HCT116 (cell line): ENCODE data around the gene HPS1. TPM values are rescaled to one million over a fixed set of nuclear protein-coding genes. Genes with fewer than 3 reads are reported as not detected.

ENCODE experiments used
- ATAC-seq: fragments of 200-7000 bp; cut with Tn5 transposase; 2 replicates; pipeline ENCODE4 v1.9.1; 2020; ENCODE audit warnings: mild to moderate bottlenecking, moderate library complexity
- BruUV-seq: library from RNA; stranded (reverse); fragments of 400-500 nt; replicated peaks from 2 replicates; lab custom pipeline; 2021; lab: Mats Ljungman, UMichigan
- CTCF ChIA-PET: fragments of 300-600 bp; sonication (Branson Sonifier 250); formaldehyde crosslinking; loops from one replicate; lab custom pipeline; 2021; ENCODE audit warnings: antibody characterized with exemption; lab: Charles Lee
- POLR2A ChIA-PET: fragments of 300-600, 350-600 bp; sonication (Branson Sonifier 250); formaldehyde crosslinking; loops from one replicate; lab custom pipeline; 2021; ENCODE audit warnings: antibody characterized with exemption; lab: Charles Lee
- RAD21 ChIA-PET, 2 experiments: fragments of 300-600 bp; sonication (Branson Sonifier 250); formaldehyde crosslinking; loops; one replicate each; lab custom pipeline; 2023; ENCODE audit warnings: low total read pairs in 2 of 2; ENCODE audit not compliant: uncharacterized antibody in 2 of 2, unreplicated experiment in 2 of 2, low non-redundant PET in 1 of 2; lab: Charles Lee
- DNase-seq: peaks from one replicate; pipeline ENCODE4 v3.0.0-alpha.2; 2010; ENCODE audit warnings: low read depth, low spot score
- H2AFZ ChIP-seq: fragments of 200-600 bp; shearing (Covaris generic), sonication (generic); 2 replicates; pipeline ENCODE4 v1.6.1; 2017; ENCODE audit warnings: low read depth, mixed run types, mixed read lengths, antibody characterized with exemption, low read length; ENCODE audit not compliant: poor library complexity, severe bottlenecking
- H3K27ac ChIP-seq: 2 replicates; pipeline ENCODE4 v1.5.1; 2012; ENCODE audit warnings: low read depth, low read length
- H3K27me3 ChIP-seq: fragments of 200-600 bp; sonication (generic); 2 replicates; pipeline ENCODE4 v1.6.1; 2016; ENCODE audit warnings: mixed run types, low read length, mixed read lengths; ENCODE audit not compliant: insufficient read depth
- H3K36me3 ChIP-seq, 2 experiments: fragments of 200-500 bp in 1 of 2; fragments of 200-600 bp in 1 of 2; sonication (Bioruptor generic) in 1 of 2; sonication (generic) in 1 of 2; 2 replicates each; pipeline versions ENCODE4 v1.5.1 to v1.6.1; 2014 to 2016; ENCODE audit warnings: low read length in 2 of 2, inconsistent platforms in 1 of 2, mixed read lengths in 1 of 2, mixed run types in 1 of 2; ENCODE audit not compliant: insufficient read depth in 2 of 2, control insufficient read depth in 1 of 2
- H3K4me1 ChIP-seq, 2 experiments: fragments of 200-600 bp in 1 of 2; sonication (generic) in 1 of 2; 2 replicates each; pipeline versions ENCODE4 v1.5.1 to v1.6.1; 2012 to 2017; ENCODE audit warnings: low read length in 2 of 2, inconsistent platforms in 1 of 2, mild to moderate bottlenecking in 1 of 2, mixed read lengths in 1 of 2, mixed run types in 1 of 2, moderate library complexity in 1 of 2; ENCODE audit not compliant: insufficient read depth in 2 of 2, control insufficient read depth in 1 of 2
- H3K4me2 ChIP-seq: fragments of 200-600 bp; sonication (generic); 2 replicates; pipeline ENCODE4 v1.6.1; 2017; ENCODE audit warnings: mixed run types, low read length, mixed read lengths
- H3K4me3 ChIP-seq, 2 experiments: fragments of 200-600 bp in 1 of 2; sonication (generic) in 1 of 2; replicated peaks in 1 of 2; 2 replicates each; pipeline ENCODE4 v1.5.1; 2011 to 2016; ENCODE audit warnings: low read length in 2 of 2, control low read depth in 1 of 2, low read depth in 1 of 2, mild to moderate bottlenecking in 1 of 2, mixed read lengths in 1 of 2, mixed run types in 1 of 2
- H3K79me2 ChIP-seq: fragments of 200-600 bp; sonication (generic); 2 replicates; pipeline ENCODE4 v1.6.1; 2017; ENCODE audit warnings: mild to moderate bottlenecking, mixed run types, low read length, moderate library complexity, mixed read lengths; ENCODE audit not compliant: insufficient read depth
- H3K9ac ChIP-seq: fragments of 200-600 bp; sonication (generic); 2 replicates; pipeline ENCODE4 v1.6.1; 2016; ENCODE audit warnings: low read length, mixed read lengths
- H3K9me2 ChIP-seq: fragments of 200-600 bp; sonication (generic), shearing (Covaris generic); 2 replicates; pipeline ENCODE4 v1.6.1; 2017; ENCODE audit warnings: mixed run types, mild to moderate bottlenecking, moderate library complexity; ENCODE audit not compliant: insufficient read depth
- H3K9me3 ChIP-seq, 2 experiments: fragments of 200-500 bp in 1 of 2; fragments of 200-600 bp in 1 of 2; sonication (Bioruptor generic) in 1 of 2; sonication (generic) in 1 of 2; 2 replicates each; pipeline ENCODE4 v1.6.1; 2014 to 2017; ENCODE audit warnings: low read length in 2 of 2, mixed read lengths in 2 of 2, inconsistent platforms in 1 of 2, low read depth in 1 of 2, mild to moderate bottlenecking in 1 of 2, mixed run types in 1 of 2, moderate library complexity in 1 of 2; ENCODE audit not compliant: control insufficient read depth in 1 of 2, insufficient read depth in 1 of 2
- H4K20me1 ChIP-seq: fragments of 200-600 bp; sonication (generic), shearing (Covaris generic); 2 replicates; pipeline ENCODE4 v1.6.1; 2017; ENCODE audit warnings: mixed run types, mild to moderate bottlenecking, moderate library complexity; ENCODE audit not compliant: insufficient read depth
- CEBPB ChIP-seq: IDR thresholded peaks from 2 replicates; pipeline ENCODE4 v1.6.1; 2012; ENCODE audit warnings: low read depth
- EGR1 ChIP-seq: IDR thresholded peaks from 2 replicates; pipeline ENCODE4 v1.6.1; 2012; ENCODE audit warnings: low read depth
- ELF1 ChIP-seq: IDR thresholded peaks from 2 replicates; pipeline ENCODE4 v1.6.1; 2012; ENCODE audit warnings: low read depth, borderline replicate concordance
- EZH2 ChIP-seq: fragments of 200-600 bp; sonication (generic); IDR thresholded peaks from 2 replicates; pipeline ENCODE4 v1.6.1; 2017; ENCODE audit warnings: antibody characterized with exemption, mixed run types
- FOSL1 ChIP-seq: IDR thresholded peaks from 2 replicates; pipeline ENCODE4 v1.6.1; 2012; ENCODE audit warnings: low read depth
- POLR2A ChIP-seq: IDR thresholded peaks from 2 replicates; pipeline ENCODE4 v1.7.0; 2011; ENCODE audit warnings: borderline replicate concordance; ENCODE audit not compliant: insufficient read depth, insufficient read length; ENCODE audit errors: extremely low read depth
- POLR2AphosphoS5 ChIP-seq: IDR thresholded peaks from 2 replicates; pipeline ENCODE4 v1.6.1; 2011; ENCODE audit warnings: mild to moderate bottlenecking, low read depth, low read length, moderate library complexity
- RAD21 ChIP-seq: IDR thresholded peaks from 2 replicates; pipeline ENCODE4 v1.6.1; 2012; ENCODE audit warnings: low read depth, mild to moderate bottlenecking
- REST ChIP-seq: IDR thresholded peaks from 2 replicates; pipeline ENCODE4 v1.6.1; 2012; ENCODE audit warnings: low read depth
- SP1 ChIP-seq: IDR thresholded peaks from 2 replicates; pipeline ENCODE4 v1.6.1; 2012; ENCODE audit warnings: low read depth
- SRF ChIP-seq: IDR thresholded peaks from 2 replicates; pipeline ENCODE4 v1.6.1; 2012; ENCODE audit warnings: low read depth
- TCF7L2 ChIP-seq: IDR thresholded peaks from 2 replicates; pipeline ENCODE4 v1.7.0; 2011; ENCODE audit warnings: borderline replicate concordance, inconsistent platforms; ENCODE audit not compliant: insufficient read depth, insufficient read length; ENCODE audit errors: extremely low read depth
- YY1 ChIP-seq: IDR thresholded peaks from 2 replicates; pipeline ENCODE4 v1.6.1; 2011; ENCODE audit warnings: low read length, low read depth, moderate library complexity, mild to moderate bottlenecking; ENCODE audit not compliant: insufficient replicate concordance; ENCODE audit errors: extremely low read depth
- ZBTB33 ChIP-seq: IDR thresholded peaks from 2 replicates; pipeline ENCODE4 v1.6.1; 2011; ENCODE audit warnings: mild to moderate bottlenecking, low read length, moderate library complexity; ENCODE audit not compliant: insufficient replicate concordance; ENCODE audit errors: extremely low read depth
- intact Hi-C: fragments of 100-400 bp; cut with micrococcal nuclease; formaldehyde crosslinking; loops from 2 replicates; pipeline ENCODE4 v1.10.0; 2022
- total RNA-seq: library from RNA; stranded (reverse); gene quantifications from one replicate; pipeline ENCODE4 v1.2.1, GENCODE V29; 2021; ENCODE audit not compliant: unreplicated experiment
- TF ChIP-seq, protein P1 (sequence below): IDR thresholded peaks from 2 replicates; pipeline ENCODE4 v1.6.1; 2012

HPS1 gene
- total RNA-seq, 1 experiment from 2014 or later: 64.3 TPM

GRCh38 chr10:98433371-98433770, 13.4 kb downstream of the HPS1 start (continued):
- no peak for TF ChIP-seq REST
- no peak for TF ChIP-seq POLR2AphosphoS5
- TF ChIP-seq RAD21: no peak
- no peak for TF ChIP-seq SRF

DNA sequence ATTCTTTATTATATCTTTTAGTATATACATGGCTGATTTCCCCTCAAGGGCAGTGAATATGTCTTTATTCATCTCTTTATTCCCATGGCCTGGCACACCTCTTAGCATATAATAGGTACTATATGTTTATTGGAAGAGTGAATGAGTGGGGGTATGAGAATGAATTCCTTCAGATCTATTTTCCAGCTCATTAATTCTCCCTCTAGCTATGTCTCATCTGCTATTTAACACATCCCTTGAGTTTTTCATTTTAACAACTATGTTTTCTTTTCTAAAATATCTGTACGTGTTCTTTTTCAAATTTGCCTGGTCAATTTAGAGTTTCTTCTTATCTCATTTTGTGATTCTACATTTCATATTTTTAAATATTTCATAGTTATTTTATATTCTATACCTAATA, 14.4 kb downstream of the HPS1 start:
- POLR2A ChIA-PET: no interaction called here

More for the DNA sequence above, 14.4 kb downstream of the HPS1 start:
- no TSS peak for BruUV-seq
- intact Hi-C loops: no loop called here
- no peak for DNase-seq
- Histone ChIP-seq H3K9me2 (no peaks in the 10 kb centered on the region), H3K27ac (no peak overlapping the region), H4K20me1 (no peaks in the 10 kb centered on the region), H3K4me1 (peaks cover 0 to 12% of the 10 kb centered on the region in 2 experiments; a peak in 3 of 4 replicates), H3K36me3 (peaks cover 22 to 35% of the 10 kb centered on the region in 2 experiments; a peak in 3 of 4 replicates), H3K9ac (no peak overlapping the region), H3K27me3 (no peaks in the 10 kb centered on the region), H3K9me3 (no peaks in the 10 kb centered on the region), H3K4me3 (no peak overlapping the region), H2AFZ (no peak overlapping the region), H3K4me2 (no peak overlapping the region), H3K79me2 (no peaks in the 10 kb centered on the region)
- ChIA-PET CTCF (no interaction called here), RAD21 (no interaction called here)
- no peak for TF ChIP-seq SP1
- TF ChIP-seq TCF7L2: no peak
- no peak for TF ChIP-seq ELF1
- no peak for TF ChIP-seq FOSL1
- no peak for TF ChIP-seq POLR2A
- TF ChIP-seq, protein P1, sequence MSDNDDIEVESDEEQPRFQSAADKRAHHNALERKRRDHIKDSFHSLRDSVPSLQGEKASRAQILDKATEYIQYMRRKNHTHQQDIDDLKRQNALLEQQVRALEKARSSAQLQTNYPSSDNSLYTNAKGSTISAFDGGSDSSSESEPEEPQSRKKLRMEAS: no peak
- TF ChIP-seq EGR1: no peak
- TF ChIP-seq ZBTB33: no peak
- no peak for TF ChIP-seq EZH2
- TF ChIP-seq YY1: no peak
- TF ChIP-seq CEBPB: no peak
- no peak for TF ChIP-seq RAD21
- no peak for ATAC-seq
